HepG2 (cell line): ENCODE results near the gene ZBTB7C. TPM values are rescaled to one million over a fixed set of nuclear protein-coding genes. Genes with fewer than 3 reads are reported as not detected.

ENCODE experiments used
- ATAC-seq: fragments of 200-7000 bp; cut with Tn5 transposase; 3 replicates; pipeline ENCODE4 v1.9.1; 2020; ENCODE audit warnings: mild to moderate bottlenecking, moderate library complexity
- BruUV-seq: library from RNA; stranded (reverse); fragments of 400-500 nt; replicated peaks from 2 replicates; lab custom pipeline; 2021; lab: Mats Ljungman, UMichigan
- CTCF ChIA-PET: fragments of 300-600 bp; formaldehyde crosslinking; extraction: SDS; loops from one replicate; lab custom pipeline; 2021; ENCODE audit warnings: low total read pairs, inconsistent platforms, low intra/inter-chr PET ratio; lab: Yijun Ruan, JAX
- POLR2A ChIA-PET: fragments of 350-600 bp; sonication (Branson Sonifier 250); formaldehyde crosslinking; loops from one replicate; lab custom pipeline; 2020; ENCODE audit warnings: antibody characterized with exemption, inconsistent platforms; lab: Yijun Ruan, JAX
- DNase-seq: peaks from one replicate; pipeline ENCODE4 v3.0.0-alpha.2; 2015; ENCODE audit warnings: low spot score
- FAIRE-seq: peaks from 3 replicates; lab custom pipeline; 2011; peaks lifted over from hg19 to GRCh38; lab: Jason Lieb, UNC
- H2AFZ ChIP-seq: one replicate; pipeline ENCODE4 v1.6.1; 2011; ENCODE audit warnings: low read length, inconsistent platforms
- H3K27ac ChIP-seq: fragments of 300-600 bp; 3 replicates; pipeline ENCODE4 v1.8.0; 2011; ENCODE audit warnings: mixed run types, mild to moderate bottlenecking, mixed read lengths, low read length, inconsistent platforms; ENCODE audit not compliant: insufficient read depth; ENCODE audit errors: extremely low read length
- H3K27me3 ChIP-seq, 2 experiments: fragments of 200-600 bp in 1 of 2; 2 replicates in 1 of 2; 3 replicates in 1 of 2; pipeline versions ENCODE4 v1.6.0 to v1.8.0; 2011; ENCODE audit warnings: low read length in 2 of 2, mild to moderate bottlenecking in 2 of 2, moderate library complexity in 2 of 2, inconsistent platforms in 1 of 2; ENCODE audit not compliant: insufficient read depth in 2 of 2, control insufficient read depth in 1 of 2
- H3K36me3 ChIP-seq, 2 experiments: fragments of 200-600 bp in 1 of 2; replicated peaks in 1 of 2; 2 replicates in 1 of 2; 3 replicates in 1 of 2; pipeline versions ENCODE4 v1.5.1 to v1.8.0; 2011; ENCODE audit warnings: low read length in 2 of 2, inconsistent platforms in 1 of 2; ENCODE audit not compliant: insufficient read depth in 2 of 2, control insufficient read depth in 1 of 2
- H3K4me1 ChIP-seq: 2 replicates; pipeline ENCODE4 v1.5.1; 2012; ENCODE audit warnings: low read length, inconsistent platforms; ENCODE audit not compliant: insufficient read depth
- H3K4me2 ChIP-seq: 2 replicates; pipeline ENCODE4 v1.6.0; 2011; ENCODE audit warnings: low read depth, low read length, inconsistent platforms
- H3K4me3 ChIP-seq, 3 experiments: fragments of 200-600 bp in 1 of 3; sonication (generic), shearing (Covaris generic) in 1 of 3; replicated peaks in 1 of 3; 2 replicates each; pipeline ENCODE4 v1.5.1; 2011 to 2016; ENCODE audit warnings: low read length in 3 of 3, inconsistent platforms in 2 of 3, low read depth in 2 of 3, mild to moderate bottlenecking in 2 of 3, control low read depth in 1 of 3, mixed read lengths in 1 of 3; ENCODE audit not compliant: insufficient read depth in 1 of 3
- H3K79me2 ChIP-seq: one replicate; pipeline ENCODE4 v1.6.1; 2011; ENCODE audit warnings: low read length, inconsistent platforms; ENCODE audit not compliant: insufficient read depth
- H3K9ac ChIP-seq: 2 replicates; pipeline ENCODE4 v1.6.0; 2011; ENCODE audit warnings: mild to moderate bottlenecking, low read depth, low read length, inconsistent platforms; ENCODE audit not compliant: insufficient read depth
- H3K9me3 ChIP-seq: 2 replicates; pipeline ENCODE4 v1.5.1; 2012; ENCODE audit warnings: mild to moderate bottlenecking, low read length
- H4K20me1 ChIP-seq: 2 replicates; pipeline ENCODE4 v1.6.0; 2011; ENCODE audit warnings: inconsistent platforms, mild to moderate bottlenecking, low read length, moderate library complexity; ENCODE audit not compliant: insufficient read depth
- BRCA1 ChIP-seq: sonication (generic); formaldehyde crosslinking; IDR thresholded peaks from 2 replicates; pipeline ENCODE4 v1.4.0; 2020; ENCODE audit warnings: missing genetic modification reagents
- CSRNP2 ChIP-seq: sonication (generic); formaldehyde crosslinking; conservative IDR thresholded peaks from 2 replicates; pipeline ENCODE4 v1.8.0; 2022; ENCODE audit warnings: low read depth, missing genetic modification reagents
- NFAT5 ChIP-seq: sonication (generic); formaldehyde crosslinking; IDR thresholded peaks from 2 replicates; pipeline ENCODE4 v1.4.0; 2020; ENCODE audit warnings: missing genetic modification reagents
- ONECUT2 ChIP-seq: sonication (generic); formaldehyde crosslinking; IDR thresholded peaks from 2 replicates; pipeline ENCODE4 v1.4.0; 2020; ENCODE audit warnings: missing genetic modification reagents
- ZBTB7B ChIP-seq: sonication (generic); formaldehyde crosslinking; IDR thresholded peaks from 2 replicates; pipeline ENCODE4 v1.4.0; 2020; ENCODE audit warnings: missing genetic modification reagents
- ZNF3 ChIP-seq: IDR thresholded peaks from 2 replicates; pipeline ENCODE4 v1.7.0; 2017; ENCODE audit warnings: inconsistent platforms
- ZNF503 ChIP-seq: sonication (generic); formaldehyde crosslinking; IDR thresholded peaks from 2 replicates; pipeline ENCODE4 v1.4.0; 2020; ENCODE audit warnings: missing genetic modification reagents
- ZNF543 ChIP-seq: sonication (generic); formaldehyde crosslinking; IDR thresholded peaks from 2 replicates; pipeline ENCODE4 v1.4.0; 2020; ENCODE audit warnings: mild to moderate bottlenecking, missing genetic modification reagents
- ZNF841 ChIP-seq: sonication (generic); formaldehyde crosslinking; IDR thresholded peaks from 2 replicates; pipeline ENCODE4 v1.8.1; 2023; ENCODE audit warnings: missing genetic modification reagents, borderline replicate concordance
- ZSCAN31 ChIP-seq: sonication (generic); formaldehyde crosslinking; IDR thresholded peaks from 2 replicates; pipeline ENCODE4 v1.5.0; 2020; ENCODE audit warnings: low read depth, mild to moderate bottlenecking, missing genetic modification reagents
- WGBS: methylation state at CpG from one replicate; pipeline ENCODE4 v1.1.6; 2017; ENCODE audit warnings: low lambda C conversion rate; 5-methylcytosine and 5-hydroxymethylcytosine counted together
- in situ Hi-C: cut with HindIII; loops from 2 replicates; pipeline ENCODE4 v1.10.0; 2017; ENCODE audit warnings: low pct_unique_long_range_greater_than_20kb; ENCODE audit not compliant: extremely low pct_ligation_motif_present
- intact Hi-C: fragments of 100-400 bp; cut with micrococcal nuclease; formaldehyde crosslinking; loops from one replicate; pipeline ENCODE4 v1.10.0; 2022; ENCODE audit not compliant: unreplicated experiment
- polyA plus RNA-seq, 8 experiments: library from polyadenylated mRNA; depleted of rRNA in 3 of 8; stranded (reverse) in 7 of 8; unstranded in 1 of 8; fragments of >200 nt; fragmentation: Illumina TruSeq in 4 of 8; extraction: Trizol in 4 of 8; gene quantifications; 2 replicates each; pipeline versions ENCODE4 v1.2.1 to v1.2.3, GENCODE V29; 2011 to 2016; ENCODE audit warnings: low read depth in 4 of 8, missing spikeins in 1 of 8, mixed read lengths in 1 of 8; ENCODE audit not compliant: insufficient read depth in 1 of 8
- total RNA-seq, 5 experiments: library from RNA; depleted of rRNA; stranded (reverse); fragments of >200 nt; fragmentation: Illumina TruSeq; extraction: Trizol; gene quantifications; 2 replicates each; pipeline ENCODE4 v1.2.3, GENCODE V29; 2016; ENCODE audit warnings: low read depth in 1 of 5

The ZBTB7C gene
- total and polyA plus RNA-seq, 2 of the 13 experiments (the other 11 are each of a cell fraction or from before 2014, with no cell fraction given), result 0.01 to 0.04 TPM

GRCh38 chr18:48098538-48098937, 310.6 kb downstream of the ZBTB7C start (continued):
- no peak for TF ChIP-seq NFAT5 (CRISPR knock-in tag)
- no peak for TF ChIP-seq ONECUT2
- TF ChIP-seq ZBTB7B (CRISPR knock-in tag), result no peak

GRCh38 chr18:48098007-48098406, 311.2 kb downstream of the ZBTB7C start:
- Histone ChIP-seq H3K4me2 (no peak overlapping the region), H3K4me1 (no peaks in the 10 kb centered on the region), H3K9ac (no peak overlapping the region), H4K20me1 (no peaks in the 10 kb centered on the region), H3K9me3 (no peaks in the 10 kb centered on the region), H3K79me2 (no peaks in the 10 kb centered on the region), H3K4me3 (no peak overlapping the region)
- ChIA-PET POLR2A (no interaction called here), CTCF (no interaction called here)
- DNase-seq, result no peak
- in situ Hi-C loops (no loop called here), intact Hi-C loops (no loop called here)
- WGBS, result 0% methylated on average over 1 of the region's 3 CpGs
- no TSS peak for BruUV-seq
- no peak for ATAC-seq
- FAIRE-seq, result no peak
- no peak for TF ChIP-seq CSRNP2 (CRISPR knock-in tag)
- no peak for TF ChIP-seq ZSCAN31 (CRISPR knock-in tag)
- TF ChIP-seq ZNF841 (CRISPR knock-in tag), result no peak
- TF ChIP-seq BRCA1, result no peak
- TF ChIP-seq ZNF503 (CRISPR knock-in tag), result no peak
- TF ChIP-seq ZNF3, result no peak
- no peak for TF ChIP-seq ZNF543 (CRISPR knock-in tag)
- TF ChIP-seq, all 625 proteins: peak for 0
- Histone ChIP-seq H3K27ac (no peak overlapping the region), H2AFZ (no peak overlapping the region), H3K27me3 (peaks cover 0 to 18% of the 10 kb centered on the region in 2 experiments; a peak in 2 of 5 replicates), H3K36me3 (no peaks in the 10 kb centered on the region)
